ENCODE measurements around the gene FKBP2.
A peak's percentile ranks its signal among the peaks of the same experiment; 100 is the strongest.

FKBP2 gene

GRCh38 chr11:64255135-64256128, 14.5 kb downstream of the FKBP2 start:
- peaks cover 21% of the 10 kb centered on the region for H3K4me1 Mint-ChIP-seq
- no peaks in the 10 kb centered on the region for H3K9me3 Mint-ChIP-seq
- no peaks in the 10 kb centered on the region for H3K27me3 Mint-ChIP-seq
- DNase-seq (no peak), ATAC-seq (no peak)
- peaks cover 3% of the 10 kb centered on the region for H3K36me3 Mint-ChIP-seq (ENCODE audit: low read depth)
- H3K27ac Mint-ChIP-seq, result no peak overlapping the region
- no peak overlapping the region for H3K4me3 Mint-ChIP-seq

GRCh38 chr11:64256300-64256699, 15.4 kb downstream of the FKBP2 start:
- Mint-ChIP-seq H3K36me3 (ENCODE audit: low read depth) (peaks cover 3% of the 10 kb centered on the region), H3K27me3 (no peaks in the 10 kb centered on the region), H3K9me3 (no peaks in the 10 kb centered on the region), H3K4me3 (no peak overlapping the region), H3K4me1 (peaks cover 17% of the 10 kb centered on the region), H3K27ac (no peak overlapping the region)
- ATAC-seq, result no peak
- DNase-seq, result no peak

- peaks cover 11% of the 10 kb centered on the region for H3K4me1 Mint-ChIP-seq
- H3K9me3 Mint-ChIP-seq, result no peaks in the 10 kb centered on the region
- no peaks in the 10 kb centered on the region for H3K27me3 Mint-ChIP-seq
- H3K4me3 Mint-ChIP-seq, result no peak overlapping the region
- peaks cover 3% of the 10 kb centered on the region for H3K36me3 Mint-ChIP-seq (ENCODE audit: low read depth)
- H3K27ac Mint-ChIP-seq, result no peak overlapping the region
- ATAC-seq (no peak), DNase-seq (no peak)
Measured at GRCh38 chr11:64258356-64258755, 17.5 kb downstream of the FKBP2 start.

GRCh38 chr11:64258946-64259532, 18.1 kb downstream of the FKBP2 start:
- no peak overlapping the region for H3K4me3 Mint-ChIP-seq
- H3K4me1 Mint-ChIP-seq, result peaks cover 11% of the 10 kb centered on the region
- no peaks in the 10 kb centered on the region for H3K9me3 Mint-ChIP-seq
- H3K36me3 Mint-ChIP-seq (ENCODE audit: low read depth), result peaks cover 3% of the 10 kb centered on the region
- DNase-seq (no peak), ATAC-seq (no peak)
- H3K27ac Mint-ChIP-seq, result no peak overlapping the region
- no peaks in the 10 kb centered on the region for H3K27me3 Mint-ChIP-seq

- Mint-ChIP-seq H3K27ac (no peak overlapping the region), H3K9me3 (no peaks in the 10 kb centered on the region), H3K4me1 (peaks cover 11% of the 10 kb centered on the region), H3K36me3 (ENCODE audit: low read depth) (peaks cover 3% of the 10 kb centered on the region), H3K4me3 (no peak overlapping the region), H3K27me3 (no peaks in the 10 kb centered on the region)
- ATAC-seq, result peak; percentile 50
- DNase-seq, result no peak
Measured at GRCh38 chr11:64259533-64260067, 18.7 kb downstream of the FKBP2 start.

GRCh38 chr11:64260147-64260708, 19.3 kb downstream of the FKBP2 start:
- Mint-ChIP-seq H3K4me1 (peaks cover 11% of the 10 kb centered on the region), H3K27ac (no peak overlapping the region), H3K36me3 (ENCODE audit: low read depth) (peaks cover 3% of the 10 kb centered on the region), H3K4me3 (no peak overlapping the region), H3K27me3 (no peaks in the 10 kb centered on the region), H3K9me3 (no peaks in the 10 kb centered on the region)
- peak; percentile 31 for ATAC-seq
- DNase-seq, result no peak

- no peaks in the 10 kb centered on the region for H3K9me3 Mint-ChIP-seq
- DNase-seq, result no peak
- H3K4me1 Mint-ChIP-seq, result peaks cover 11% of the 10 kb centered on the region
- no peak overlapping the region for H3K4me3 Mint-ChIP-seq
- ATAC-seq, result no peak
- no peak overlapping the region for H3K27ac Mint-ChIP-seq
- H3K27me3 Mint-ChIP-seq, result no peaks in the 10 kb centered on the region
- peaks cover 3% of the 10 kb centered on the region for H3K36me3 Mint-ChIP-seq (ENCODE audit: low read depth)
Measured at GRCh38 chr11:64261556-64262080, 20.7 kb downstream of the FKBP2 start.

- no peak for ATAC-seq
- H3K9me3 Mint-ChIP-seq, result no peaks in the 10 kb centered on the region
- no peak overlapping the region for H3K4me3 Mint-ChIP-seq
- H3K27me3 Mint-ChIP-seq, result no peaks in the 10 kb centered on the region
- H3K4me1 Mint-ChIP-seq, result peaks cover 11% of the 10 kb centered on the region
- peaks cover 3% of the 10 kb centered on the region for H3K36me3 Mint-ChIP-seq (ENCODE audit: low read depth)
- no peak for DNase-seq
- no peak overlapping the region for H3K27ac Mint-ChIP-seq
Measured at GRCh38 chr11:64262271-64263002, 21.5 kb downstream of the FKBP2 start.

GRCh38 chr11:64263021-64263946, 22.4 kb downstream of the FKBP2 start:
- peaks cover 4% of the 10 kb centered on the region for H3K36me3 Mint-ChIP-seq (ENCODE audit: low read depth)
- H3K4me1 Mint-ChIP-seq, result peaks cover 18% of the 10 kb centered on the region
- DNase-seq, result no peak
- ATAC-seq, result no peak
- no peak overlapping the region for H3K4me3 Mint-ChIP-seq
- no peaks in the 10 kb centered on the region for H3K9me3 Mint-ChIP-seq
- no peaks in the 10 kb centered on the region for H3K27me3 Mint-ChIP-seq
- no peak overlapping the region for H3K27ac Mint-ChIP-seq

- H3K4me1 Mint-ChIP-seq, result peaks cover 24% of the 10 kb centered on the region
- ATAC-seq (no peak), DNase-seq (no peak)
- H3K36me3 Mint-ChIP-seq (ENCODE audit: low read depth), result peaks cover 6% of the 10 kb centered on the region
- H3K4me3 Mint-ChIP-seq, result no peak overlapping the region
- H3K27ac Mint-ChIP-seq, result no peak overlapping the region
- no peaks in the 10 kb centered on the region for H3K9me3 Mint-ChIP-seq
- H3K27me3 Mint-ChIP-seq, result no peaks in the 10 kb centered on the region
Measured at GRCh38 chr11:64263947-64264317, 23.0 kb downstream of the FKBP2 start.

GRCh38 chr11:64264371-64264852, 23.5 kb downstream of the FKBP2 start:
- Mint-ChIP-seq H3K27me3 (no peaks in the 10 kb centered on the region), H3K4me3 (no peak overlapping the region), H3K9me3 (no peaks in the 10 kb centered on the region), H3K4me1 (peaks cover 25% of the 10 kb centered on the region), H3K36me3 (ENCODE audit: low read depth) (peaks cover 8% of the 10 kb centered on the region), H3K27ac (no peak overlapping the region)
- no peak for ATAC-seq
- DNase-seq, result no peak

GRCh38 chr11:64265176-64266160, 24.6 kb downstream of the FKBP2 start:
- no peak for ATAC-seq
- Mint-ChIP-seq H3K27me3 (no peaks in the 10 kb centered on the region), H3K9me3 (no peaks in the 10 kb centered on the region), H3K27ac (no peak overlapping the region), H3K4me1 (peaks cover 20% of the 10 kb centered on the region), H3K4me3 (no peak overlapping the region), H3K36me3 (ENCODE audit: low read depth) (peaks cover 9% of the 10 kb centered on the region)
- DNase-seq, result no peak
